Measurements from ENCODE around the gene CBL.
"Not testable (repeated sequence)": the region's sequence is repeated elsewhere in the genome, so short reads cannot be mapped to it uniquely, and the experiment has no call there.

Gene CBL

DNA sequence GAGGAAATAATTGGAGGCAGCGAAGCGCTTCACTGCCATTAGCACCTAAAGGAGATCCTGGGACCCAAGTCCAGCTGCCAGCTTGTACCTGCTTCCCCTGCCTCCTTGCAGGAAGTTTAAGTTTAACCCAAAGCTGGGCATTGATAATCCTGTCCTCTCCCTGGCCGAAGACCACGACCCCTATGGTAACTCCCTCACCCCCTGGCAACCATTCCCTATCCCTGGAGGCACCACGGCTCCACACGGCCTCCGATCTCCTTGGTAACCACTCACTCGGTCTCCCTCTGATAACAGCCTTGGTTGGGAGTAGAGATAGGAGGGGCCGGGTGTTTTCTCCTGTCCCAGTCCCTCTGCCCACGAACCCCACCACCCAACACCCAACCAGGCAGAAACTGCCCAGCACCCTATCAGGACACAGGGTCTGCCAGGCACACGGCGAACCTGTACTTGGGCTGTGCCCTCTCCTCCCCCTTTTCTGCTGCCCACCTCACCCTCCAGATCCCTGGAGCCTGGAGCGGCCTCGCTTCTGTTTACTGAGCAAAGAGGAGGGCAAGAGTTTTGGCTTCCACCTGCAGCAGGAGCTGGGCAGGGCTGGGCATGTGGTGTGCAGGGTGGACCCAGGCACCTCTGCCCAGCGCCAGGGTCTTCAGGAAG is 20.0 kb upstream of the CBL start:
- no peak for DNase-seq

DNA sequence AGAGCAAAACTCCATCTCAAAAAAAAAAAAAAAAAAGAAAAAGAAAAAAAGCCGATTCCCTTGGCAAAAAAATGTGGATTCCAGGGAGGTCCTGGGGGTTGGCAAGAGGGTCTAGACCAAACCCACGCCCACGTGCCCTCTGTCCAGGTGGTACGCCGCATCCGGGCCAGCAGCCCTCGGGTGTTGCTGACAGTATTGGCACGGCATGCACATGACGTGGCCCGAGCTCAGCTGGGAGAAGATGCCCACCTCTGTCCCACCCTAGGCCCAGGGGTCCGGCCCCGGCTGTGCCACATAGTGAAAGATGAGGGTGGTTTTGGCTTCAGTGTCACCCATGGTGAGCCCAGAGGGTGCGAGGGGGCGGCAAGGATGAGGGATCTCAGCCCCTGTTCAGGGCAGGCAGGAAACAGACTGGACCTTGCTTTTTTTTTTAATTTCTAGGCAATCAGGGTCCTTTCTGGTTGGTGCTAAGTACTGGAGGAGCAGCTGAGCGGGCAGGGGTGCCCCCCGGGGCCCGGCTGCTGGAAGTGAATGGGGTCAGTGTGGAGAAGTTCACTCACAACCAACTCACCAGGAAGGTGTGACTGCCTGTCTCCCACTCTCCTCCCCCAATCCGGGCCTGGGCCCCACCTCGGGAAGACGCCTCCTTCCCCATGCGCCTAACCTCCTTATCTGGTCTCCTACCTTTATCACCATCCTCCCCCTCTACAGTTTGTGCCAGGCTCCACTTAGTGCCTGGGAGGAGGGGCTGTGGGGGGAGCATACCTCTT is 18.8 kb upstream of the CBL start:
- no peak for DNase-seq

DNA sequence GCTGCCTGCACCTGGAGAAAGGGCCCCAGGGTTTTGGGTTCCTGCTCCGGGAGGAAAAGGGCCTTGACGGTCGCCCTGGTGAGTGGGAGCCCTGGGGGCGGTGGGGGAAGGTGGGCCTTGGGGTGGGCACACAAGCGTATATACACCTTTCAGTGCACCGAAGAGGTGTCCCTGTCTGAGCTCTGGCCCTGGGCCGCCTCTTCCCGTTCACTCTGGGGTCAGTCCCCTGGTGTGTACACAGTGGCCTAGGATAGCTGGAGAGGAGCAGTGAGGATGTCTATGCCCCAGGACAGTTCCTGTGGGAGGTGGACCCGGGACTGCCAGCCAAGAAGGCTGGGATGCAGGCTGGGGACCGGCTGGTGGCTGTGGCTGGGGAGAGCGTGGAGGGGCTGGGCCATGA is 18.1 kb upstream of the CBL start:
- no peak for DNase-seq

- DNase-seq, result no peak
Measured at GRCh38 chr11:119188887-119189286, 17.3 kb upstream of the CBL start.

GRCh38 chr11:119189393-119189792 is 16.7 kb upstream of the CBL start:
- DNase-seq, result no peak

- no peak for DNase-seq
Measured at GRCh38 chr11:119190531-119190930, 15.6 kb upstream of the CBL start.

- not testable (repeated sequence) for DNase-seq
Measured at GRCh38 chr11:119191265-119191664, 14.9 kb upstream of the CBL start.

GRCh38 chr11:119192111-119192510 is 14.0 kb upstream of the CBL start:
- DNase-seq, result no peak

GRCh38 chr11:119193001-119193400 is 13.1 kb upstream of the CBL start:
- no peak for DNase-seq

DNA sequence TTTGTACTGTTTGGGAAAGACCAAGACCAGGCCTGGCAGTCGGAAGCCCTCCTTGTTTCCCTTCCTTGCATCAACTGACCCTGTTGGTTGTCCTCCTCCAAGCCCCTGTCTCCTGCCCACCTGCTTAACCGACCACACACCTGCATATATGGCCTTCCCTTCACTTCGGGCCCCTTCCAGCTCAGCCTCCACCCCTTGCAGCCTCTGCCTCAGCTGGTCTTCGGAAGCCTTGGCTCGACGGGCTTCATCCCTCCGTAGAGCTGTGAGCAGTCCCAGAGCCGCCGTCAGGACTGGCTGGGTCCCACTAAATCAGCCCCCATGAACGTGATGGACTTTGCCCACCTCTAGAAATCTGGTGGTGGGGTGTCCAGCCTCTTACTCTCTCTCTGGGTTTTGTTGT is 12.5 kb upstream of the CBL start:
- DNase-seq, result no peak

DNA sequence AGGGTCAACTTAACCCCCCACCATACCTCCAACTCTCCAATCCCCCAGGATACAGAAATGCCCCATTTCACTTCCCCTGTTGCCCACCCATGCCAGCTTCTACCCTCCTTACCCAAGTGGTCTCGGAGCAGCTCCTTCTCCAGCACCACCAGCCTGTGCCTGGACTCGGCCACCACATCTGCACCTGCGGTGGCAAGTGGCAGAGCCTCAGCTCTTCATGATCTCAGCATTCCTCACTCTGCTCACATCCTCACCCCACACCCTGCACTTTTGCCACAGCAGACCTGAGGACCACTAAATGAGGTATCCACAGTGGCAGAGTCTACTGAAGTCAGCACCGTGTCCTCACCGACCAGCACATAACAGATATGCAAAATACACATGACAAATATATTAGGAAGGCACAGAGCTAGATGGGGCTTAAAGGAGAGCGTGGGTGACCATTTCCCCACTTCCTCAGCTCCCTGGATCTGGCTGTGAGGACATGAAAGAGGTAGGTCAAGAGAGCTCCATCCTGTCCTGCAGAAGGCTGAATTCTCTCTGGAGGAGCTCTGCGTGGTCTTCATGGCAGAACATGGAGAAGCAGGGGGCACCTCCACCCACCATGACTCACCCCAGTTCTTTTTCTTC is 11.2 kb upstream of the CBL start:
- no peak for DNase-seq

GRCh38 chr11:119195680-119196079 is 10.5 kb upstream of the CBL start:
- DNase-seq, result no peak

DNA sequence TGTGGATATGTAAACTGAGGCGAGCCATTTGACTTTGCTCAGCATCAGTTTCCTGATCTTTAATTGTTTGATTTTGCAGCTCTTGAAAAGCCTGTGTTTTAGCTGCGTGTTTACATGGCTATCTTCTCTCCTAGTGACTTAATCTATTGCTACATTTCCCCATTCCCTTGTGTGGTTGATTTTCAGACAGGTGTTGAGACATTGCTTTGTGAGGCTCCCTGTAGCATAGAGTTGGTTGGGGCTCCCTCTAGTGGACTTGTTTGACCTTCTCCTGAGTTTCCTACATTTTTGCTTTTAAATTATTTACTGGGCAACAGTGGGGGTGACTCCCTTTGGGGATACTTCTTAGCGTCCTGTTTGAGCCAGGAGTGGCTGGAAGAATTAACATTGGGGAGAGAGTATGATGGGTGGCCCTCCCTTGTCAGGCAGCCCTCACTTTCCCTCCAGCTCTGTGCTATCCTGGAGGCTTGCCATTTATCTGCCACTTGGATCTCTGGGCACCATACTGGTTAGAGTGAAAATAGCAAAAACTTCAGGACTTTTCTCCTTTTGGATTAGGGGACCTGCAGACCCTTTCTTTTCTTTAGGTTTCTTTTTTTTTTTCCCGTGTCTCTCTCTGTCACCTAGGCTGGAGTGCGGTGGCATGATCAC is 9.2 kb upstream of the CBL start:
- DNase-seq, result peak; percentile 8 to 87 (median 60)

DNA sequence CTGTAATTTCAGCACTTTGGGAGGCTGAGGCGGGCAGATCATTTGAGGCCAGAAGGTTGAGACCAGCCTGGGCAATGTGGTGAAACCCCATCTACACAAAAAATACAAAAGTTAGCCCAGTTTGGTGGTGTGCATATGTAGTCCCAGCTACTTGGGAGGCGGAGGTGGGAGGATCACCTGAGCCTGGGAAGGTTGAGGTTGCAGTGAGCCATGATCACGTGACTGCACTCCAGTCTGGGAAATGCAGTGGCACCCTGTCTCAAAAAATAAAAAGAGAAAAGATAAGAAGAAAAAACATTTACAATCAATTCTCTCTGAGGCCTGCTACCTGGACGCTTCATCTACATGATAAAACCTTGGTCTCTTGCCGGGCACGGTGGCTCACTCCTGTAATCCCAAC is 7.2 kb upstream of the CBL start:
- DNase-seq, result no peak

DNA sequence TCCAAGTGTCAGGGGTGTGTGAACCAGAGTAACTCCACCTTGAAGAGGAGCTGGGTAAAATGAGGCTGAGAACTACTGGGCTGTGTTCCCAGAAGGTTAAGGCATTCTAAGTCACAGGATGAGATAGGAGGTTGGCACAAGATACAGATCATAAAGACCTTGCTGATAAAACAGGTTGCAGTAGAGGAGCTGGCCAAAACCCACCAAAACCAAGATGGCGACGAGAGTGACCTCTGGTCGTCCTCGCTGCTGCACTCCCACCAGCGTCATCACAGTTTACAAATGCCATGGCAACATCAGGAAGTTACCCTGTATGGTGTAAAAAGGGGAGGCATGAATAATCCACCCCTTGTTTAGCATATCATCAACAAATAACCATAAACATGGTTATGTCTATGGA is 4.9 kb upstream of the CBL start:
- not testable (repeated sequence) for DNase-seq

DNA sequence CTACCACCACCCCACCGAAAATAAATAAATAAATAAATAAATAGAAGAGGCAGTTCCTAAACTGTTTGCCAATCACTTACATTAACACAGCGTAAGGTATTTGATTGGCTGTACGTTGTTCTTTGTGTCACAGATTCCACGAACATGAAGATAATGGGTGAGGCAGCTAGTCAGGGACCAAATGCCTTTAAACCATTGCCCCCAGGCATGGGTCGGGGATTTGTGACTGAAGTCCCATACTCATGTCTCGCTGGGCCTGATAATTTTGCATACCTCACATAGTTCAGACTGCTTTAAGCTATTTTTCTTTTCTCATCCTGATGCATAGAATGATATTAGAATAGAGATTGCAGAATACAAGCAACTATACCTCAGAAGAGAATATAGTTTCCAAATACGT is 3.6 kb upstream of the CBL start:
- no peak for DNase-seq

DNA sequence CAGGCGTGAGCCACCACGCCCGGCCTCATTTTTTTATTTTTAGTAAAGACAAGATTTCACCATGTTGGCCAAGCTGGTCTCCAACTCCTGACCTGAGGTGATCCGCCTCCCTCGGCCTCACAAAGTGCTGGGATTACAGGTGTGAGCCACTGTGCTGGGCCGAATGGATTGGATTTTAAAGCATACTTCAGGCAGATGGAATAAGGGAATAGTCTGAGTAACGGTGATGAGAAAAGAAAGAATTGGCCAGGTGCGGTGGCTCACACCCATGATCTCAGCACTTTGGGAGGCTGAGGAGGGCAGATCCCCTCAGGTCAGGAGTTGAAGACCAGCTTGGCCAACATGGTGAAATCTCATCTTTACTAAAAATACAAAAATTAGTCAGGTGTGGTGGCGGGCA is 2.1 kb upstream of the CBL start:
- DNase-seq, result no peak

DNA sequence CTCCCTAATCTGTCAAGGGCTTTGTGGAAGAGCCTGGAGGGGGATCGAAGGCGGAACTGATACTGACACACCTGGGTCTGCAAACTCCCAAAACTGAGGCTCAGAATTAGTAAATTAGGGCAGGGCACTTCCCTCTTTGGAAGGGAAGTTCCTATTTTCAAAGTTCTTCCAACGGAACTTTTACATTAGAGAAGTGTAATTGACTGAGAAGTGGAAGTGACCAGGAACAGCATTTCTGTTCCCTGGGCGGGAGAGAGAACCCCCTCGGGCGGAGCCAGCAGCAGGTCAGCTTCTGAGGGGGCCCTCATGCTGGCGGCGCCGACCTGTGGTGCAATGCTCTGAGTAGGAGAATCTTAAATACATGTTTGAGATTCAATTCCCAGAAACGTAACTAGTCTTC is 1.1 kb upstream of the CBL start:
- DNase-seq, result no peak

DNA sequence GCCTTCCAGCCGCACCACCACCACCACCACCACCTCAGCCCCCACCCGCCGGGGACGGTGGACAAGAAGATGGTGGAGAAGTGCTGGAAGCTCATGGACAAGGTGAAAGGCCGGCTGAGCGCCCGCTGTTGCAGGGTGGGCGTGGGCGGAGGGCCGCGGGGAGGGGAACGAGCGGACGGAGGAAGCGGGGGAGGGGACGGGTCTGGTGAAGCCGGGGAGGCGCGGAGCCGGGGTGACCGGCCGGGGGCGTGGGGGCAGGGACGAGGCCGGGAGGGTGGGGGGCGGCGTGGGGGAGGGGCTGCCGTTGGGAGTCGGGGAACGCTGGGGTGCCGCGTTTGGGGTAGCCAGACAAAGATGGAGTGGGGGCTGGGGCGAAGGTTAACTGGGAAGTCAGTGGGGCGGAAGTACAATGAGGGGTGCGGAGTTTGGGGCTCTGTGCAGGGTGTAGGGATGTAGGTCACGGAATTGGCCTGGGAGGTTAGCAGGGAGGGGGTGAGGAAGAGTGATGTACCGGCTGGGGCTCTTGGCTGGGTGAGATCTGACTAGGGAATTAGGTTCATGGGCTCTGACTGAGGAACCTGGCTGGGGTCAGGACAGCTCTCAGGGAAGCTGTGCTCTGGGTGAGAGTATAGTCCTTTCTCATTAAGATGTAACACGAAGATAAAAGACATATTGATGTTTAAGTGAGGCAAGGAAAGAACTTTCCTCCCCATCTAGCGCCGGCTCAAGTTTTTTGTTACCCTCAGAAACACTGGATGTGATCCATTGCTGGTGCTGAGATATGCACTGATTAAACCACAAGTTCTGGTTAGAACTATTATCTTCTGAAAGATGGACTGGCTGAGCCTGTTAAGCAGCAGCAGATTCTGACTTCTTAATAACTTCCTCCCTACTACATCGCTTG is 624 bp downstream of the CBL start:
- DNase-seq, result peak; percentile 21 to 54 (median 34)

DNA sequence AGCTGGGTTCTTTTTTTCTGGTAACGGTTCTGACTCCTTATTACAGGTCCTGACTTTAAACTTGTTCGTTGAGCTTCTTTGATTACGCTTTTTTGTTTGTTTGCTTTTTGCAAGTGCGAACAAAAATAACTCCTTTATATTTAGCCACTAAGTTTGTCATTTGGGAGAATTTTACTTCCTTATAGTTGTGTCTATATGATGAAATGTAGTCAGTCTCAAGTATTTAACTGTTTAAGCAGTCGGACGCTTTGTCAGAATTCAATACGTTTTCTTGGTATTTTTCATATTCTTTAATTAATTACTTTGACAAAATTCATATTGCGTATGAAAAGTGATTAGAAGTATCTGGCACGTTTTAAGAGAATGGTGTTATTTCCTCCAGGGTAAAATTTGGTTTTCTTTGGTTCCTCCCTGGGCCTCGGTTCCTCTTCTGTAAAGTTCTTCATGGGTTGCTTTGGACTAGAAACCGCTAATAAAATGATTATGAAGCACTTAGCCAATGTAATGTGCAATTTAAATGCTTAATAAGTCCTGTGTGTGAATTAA is 1.3 kb downstream of the CBL start:
- DNase-seq, result no peak

DNA sequence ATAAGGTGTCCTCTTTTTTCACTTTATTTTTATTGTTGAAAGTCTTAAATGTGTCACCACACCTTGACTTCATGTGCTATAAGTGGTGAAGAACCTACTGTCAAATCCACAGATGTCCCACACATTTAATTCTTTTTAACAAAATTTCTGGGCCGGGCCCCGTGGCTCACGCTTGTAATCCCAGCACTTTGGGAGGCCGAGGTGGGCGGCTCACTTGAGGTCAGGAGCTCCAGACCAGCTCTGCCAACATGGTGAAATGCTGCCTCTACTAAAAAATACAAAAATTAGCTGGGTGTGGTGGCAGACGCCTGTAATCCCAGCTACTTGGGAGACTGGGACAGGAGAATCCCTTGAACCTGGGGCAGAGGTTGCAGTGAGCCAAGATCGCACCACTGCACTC is 3.0 kb downstream of the CBL start:
- DNase-seq, result no peak

GRCh38 chr11:119210050-119210449 is 3.9 kb downstream of the CBL start:
- DNase-seq, result no peak
